Esophagus (tissue), 2 donors: ENCODE results near the gene LSP1. TPM values are rescaled to one million over a fixed set of nuclear protein-coding genes. Genes with fewer than 3 reads are reported as not detected.
"Not testable (repeated sequence)": the region's sequence is repeated elsewhere in the genome, so short reads cannot be mapped to it uniquely, and the experiment has no call there.

ENCODE experiments used
- H3K27ac ChIP-seq, 2 donors: one replicate each; pipeline ENCODE4 v1.5.1; 2013; ENCODE audit warnings: low read depth in 2 of 2, mild to moderate bottlenecking in 2 of 2, inconsistent platforms in 1 of 2, low read length in 1 of 2, moderate library complexity in 1 of 2
- H3K27me3 ChIP-seq, 2 donors: one replicate each; pipeline ENCODE4 v1.6.1; 2013; ENCODE audit warnings: low read length in 2 of 2, control low read depth in 1 of 2, mild to moderate bottlenecking in 1 of 2; ENCODE audit not compliant: insufficient read depth in 2 of 2, control insufficient read depth in 1 of 2
- H3K36me3 ChIP-seq, 2 donors: one replicate each; pipeline ENCODE4 v1.6.1; 2013; ENCODE audit warnings: low read length in 1 of 2; ENCODE audit not compliant: control insufficient read depth in 2 of 2, insufficient read depth in 2 of 2
- H3K4me1 ChIP-seq, 2 donors: one replicate each; pipeline ENCODE4 v1.6.1; 2013; ENCODE audit warnings: low read length in 1 of 2; ENCODE audit not compliant: control insufficient read depth in 2 of 2, insufficient read depth in 2 of 2
- H3K4me3 ChIP-seq, 2 donors: one replicate each; pipeline ENCODE4 v1.5.1; 2013; ENCODE audit warnings: low read length in 2 of 2, mild to moderate bottlenecking in 2 of 2, low read depth in 1 of 2, moderate library complexity in 1 of 2
- H3K9me3 ChIP-seq, 2 donors: one replicate each; pipeline ENCODE4 v1.6.1; 2013; ENCODE audit warnings: mild to moderate bottlenecking in 2 of 2, low read depth in 1 of 2, low read length in 1 of 2, moderate library complexity in 1 of 2; ENCODE audit not compliant: control insufficient read depth in 2 of 2, insufficient read depth in 1 of 2
- WGBS, 2 donors: extraction: QIAGEN DNeasy Blood & Tissue Kit; methylation state at CpG; one replicate each; pipeline ENCODE4 v1.1.7; 2013; 5-methylcytosine and 5-hydroxymethylcytosine counted together
- polyA plus RNA-seq, 2 donors: library from polyadenylated mRNA; stranded (reverse); fragments of 200-250 nt; gene quantifications; one replicate each; pipeline ENCODE4 v1.2.3, GENCODE V29; 2013
- donor health status: healthy with polysubstance abuse.
- donor health status: Bipolar disorder and iron deficiency.

The LSP1 gene, protein sequence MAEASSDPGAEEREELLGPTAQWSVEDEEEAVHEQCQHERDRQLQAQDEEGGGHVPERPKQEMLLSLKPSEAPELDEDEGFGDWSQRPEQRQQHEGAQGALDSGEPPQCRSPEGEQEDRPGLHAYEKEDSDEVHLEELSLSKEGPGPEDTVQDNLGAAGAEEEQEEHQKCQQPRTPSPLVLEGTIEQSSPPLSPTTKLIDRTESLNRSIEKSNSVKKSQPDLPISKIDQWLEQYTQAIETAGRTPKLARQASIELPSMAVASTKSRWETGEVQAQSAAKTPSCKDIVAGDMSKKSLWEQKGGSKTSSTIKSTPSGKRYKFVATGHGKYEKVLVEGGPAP
- polyA plus RNA-seq: 100 to 1,000 TPM in 1 of 2 donors, 10 to 100 TPM in 1; 23.7 to 130 TPM

DNA sequence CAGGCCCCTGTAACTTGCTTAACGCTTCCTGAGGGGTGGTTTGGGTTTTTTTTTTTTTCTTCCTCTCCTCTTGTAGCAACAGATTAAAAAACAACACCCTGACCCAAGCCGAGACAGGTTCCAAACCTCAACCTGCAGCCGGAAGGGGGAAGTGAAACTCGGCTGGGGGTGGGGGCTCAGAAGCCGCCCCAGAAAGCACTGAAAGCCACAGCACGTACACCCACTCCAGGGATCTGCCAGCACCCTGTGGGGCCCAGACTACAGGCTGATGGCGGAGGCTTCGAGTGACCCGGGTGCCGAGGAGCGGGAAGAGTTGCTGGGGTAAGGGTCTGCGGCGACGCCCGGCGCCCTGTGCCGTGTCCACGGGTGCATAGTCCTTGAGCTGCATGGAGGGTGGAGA lies at the start of gene LSP1:
Gene LSP1, plus strand, starts transcription at position 208 of the 400 bp plus-strand sequence. Its CDS starts 61 bp downstream, at position 269.
- H3K27ac ChIP-seq: peak within 1 kb of the TSS; percentile 6 to 32
- no peaks in the 10 kb centered on the region for H3K9me3 ChIP-seq
- no peaks in the 10 kb centered on the region for H3K36me3 ChIP-seq
- H3K27me3 ChIP-seq: no peaks in the 10 kb centered on the region
- H3K4me1 ChIP-seq: peaks cover 0 to 5% of the 10 kb centered on the region in 2 donors
- WGBS, 2 donors: 65 to 77% methylated on average over 18 of the region's 18 CpGs
- H3K4me3 ChIP-seq: peak within 1 kb of the TSS; percentile 28 to 53

GRCh38 chr11:1803246-1803645 lies 49.6 kb upstream of the LSP1 start:
- WGBS, 2 donors: 92 to 93% methylated on average over 20 of the region's 20 CpGs
- Histone ChIP-seq H3K27ac (no peak overlapping the region), H3K36me3 (no peaks in the 10 kb centered on the region), H3K4me3 (no peak overlapping the region), H3K27me3 (no peaks in the 10 kb centered on the region), H3K4me1 (peaks cover 0 to 2% of the 10 kb centered on the region in 2 donors), H3K9me3 (no peaks in the 10 kb centered on the region)

DNA sequence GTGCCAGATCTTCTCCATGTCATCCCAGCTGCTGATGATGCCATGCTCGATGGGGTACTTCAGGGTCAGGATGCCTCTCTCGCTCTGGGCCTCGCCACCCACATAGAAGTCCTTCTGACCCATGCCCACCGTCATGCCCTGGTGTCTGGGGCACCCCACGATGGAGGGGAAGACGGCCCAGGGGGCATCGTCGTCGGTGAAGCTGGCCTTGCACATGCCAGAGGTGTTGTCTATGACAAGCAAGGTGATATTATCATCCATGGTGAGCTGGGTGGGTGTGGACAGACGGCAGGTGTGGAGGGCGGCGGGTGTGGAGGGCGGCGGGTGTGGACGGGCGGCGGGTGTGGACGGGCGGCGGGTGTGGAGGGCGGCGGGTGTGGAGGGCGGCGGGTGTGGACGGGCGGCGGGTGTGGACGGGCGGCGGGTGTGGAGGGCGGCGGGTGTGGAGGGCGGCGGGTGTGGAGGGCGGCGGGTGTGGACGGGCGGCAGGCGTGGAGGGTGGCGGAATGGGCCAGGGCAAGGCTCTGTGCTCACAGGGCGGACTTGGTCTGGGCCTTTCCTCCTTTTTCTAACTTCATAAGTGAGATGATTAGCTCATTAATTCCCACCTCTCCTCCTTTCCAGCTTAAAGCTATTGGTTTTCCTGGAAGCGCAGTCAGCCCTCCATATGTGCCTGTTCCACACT lies 48.9 kb upstream of the LSP1 start:
- H3K9me3 ChIP-seq, H3K4me3 ChIP-seq, H3K36me3 ChIP-seq, H3K4me1 ChIP-seq, H3K27me3 ChIP-seq, H3K27ac ChIP-seq: not testable (repeated sequence)
- WGBS, 2 donors: 91 to 92% methylated on average over 18 to 25 of the region's 42 CpGs

DNA sequence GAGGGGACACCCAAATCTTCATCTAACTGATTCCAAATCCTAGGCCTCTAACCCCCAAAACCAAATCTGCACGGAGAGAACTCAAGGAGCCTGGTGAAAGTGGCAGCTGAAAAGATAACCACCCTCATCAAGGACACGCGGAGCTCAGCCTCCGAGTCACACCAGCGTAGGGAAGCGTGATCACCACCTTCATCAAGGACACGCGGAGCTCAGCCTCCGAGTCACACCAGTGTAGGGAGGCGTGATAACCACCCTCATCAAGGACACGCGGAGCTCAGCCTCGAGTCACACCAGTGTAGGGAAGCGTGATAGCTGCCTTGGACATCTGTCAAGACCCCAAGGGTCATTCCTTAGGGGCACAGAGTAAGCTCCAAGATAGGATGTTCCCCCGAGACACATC lies 47.4 kb upstream of the LSP1 start:
- WGBS, 2 donors: 81 to 92% methylated on average over 15 of the region's 15 CpGs
- Histone ChIP-seq H3K27me3 (no peaks in the 10 kb centered on the region), H3K4me3 (no peak overlapping the region), H3K4me1 (peaks cover 0 to 2% of the 10 kb centered on the region in 2 donors), H3K36me3 (no peaks in the 10 kb centered on the region), H3K27ac (no peak overlapping the region), H3K9me3 (no peaks in the 10 kb centered on the region)

- Histone ChIP-seq H3K36me3 (no peaks in the 10 kb centered on the region), H3K9me3 (peaks cover 0 to 3% of the 10 kb centered on the region in 2 donors), H3K27ac (no peak overlapping the region), H3K27me3 (no peaks in the 10 kb centered on the region), H3K4me1 (peaks cover 0 to 2% of the 10 kb centered on the region in 2 donors), H3K4me3 (no peak overlapping the region)
- WGBS, 2 donors: 63 to 66% methylated on average over 14 of the region's 14 CpGs
Measured at GRCh38 chr11:1807264-1807995, 45.5 kb upstream of the LSP1 start.

DNA sequence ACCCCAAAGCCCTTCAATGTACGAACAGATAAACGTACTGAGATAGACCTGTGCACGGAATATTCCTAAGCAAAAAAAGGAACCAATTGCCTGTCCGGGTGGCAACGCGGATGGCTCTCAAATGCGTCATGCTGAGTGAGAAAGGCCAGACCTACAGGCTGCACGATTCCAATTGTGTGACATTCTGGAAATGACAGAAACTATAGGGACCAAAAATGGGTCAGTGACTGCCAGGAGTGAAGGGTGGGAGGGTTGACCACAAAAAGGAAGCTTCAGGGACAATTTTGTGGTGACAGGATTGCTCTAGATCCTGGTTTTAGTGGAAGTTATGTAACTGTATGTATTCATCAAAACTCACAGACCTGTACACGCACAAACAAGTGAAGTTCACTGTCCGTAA lies 42.1 kb upstream of the LSP1 start:
- H3K4me3 ChIP-seq: no peak overlapping the region
- H3K4me1 ChIP-seq: no peaks in the 10 kb centered on the region
- whole genome bisulfite sequencing, 2 donors: 44 to 55% methylated on average over 10 of the region's 10 CpGs
- peaks cover 0 to 5% of the 10 kb centered on the region in 2 donors for H3K9me3 ChIP-seq
- H3K36me3 ChIP-seq: no peaks in the 10 kb centered on the region
- H3K27me3 ChIP-seq: no peaks in the 10 kb centered on the region
- no peak overlapping the region for H3K27ac ChIP-seq

- no peaks in the 10 kb centered on the region for H3K27me3 ChIP-seq
Measured at GRCh38 chr11:1812274-1812673, 40.6 kb upstream of the LSP1 start.

GRCh38 chr11:1812801-1813200 lies 40.1 kb upstream of the LSP1 start:
- Histone ChIP-seq H3K9me3 (peaks cover 0 to 5% of the 10 kb centered on the region in 2 donors), H3K27ac (no peak overlapping the region), H3K36me3 (no peaks in the 10 kb centered on the region), H3K4me1 (no peaks in the 10 kb centered on the region), H3K27me3 (no peaks in the 10 kb centered on the region), H3K4me3 (no peak overlapping the region)
- WGBS, 2 donors: 86 to 91% methylated on average over 15 of the region's 15 CpGs

More at GRCh38 chr11:1812274-1812673, 40.6 kb upstream of the LSP1 start:
- 86 to 87% methylated on average over 5 of the region's 5 CpGs for WGBS, 2 donors
- Histone ChIP-seq H3K36me3 (no peaks in the 10 kb centered on the region), H3K4me1 (no peaks in the 10 kb centered on the region), H3K4me3 (no peak overlapping the region), H3K27ac (no peak overlapping the region), H3K9me3 (peaks cover 0 to 5% of the 10 kb centered on the region in 2 donors)

- H3K9me3 ChIP-seq, H3K4me1 ChIP-seq, H3K36me3 ChIP-seq, H3K4me3 ChIP-seq, H3K27me3 ChIP-seq, H3K27ac ChIP-seq: not testable (repeated sequence)
- WGBS, 2 donors: 88 to 94% methylated on average over 9 of the region's 9 CpGs
Measured at GRCh38 chr11:1813356-1813755, 39.5 kb upstream of the LSP1 start.
